ENCODE measurements around the gene TAB2. TPM values are rescaled to one million over a fixed set of nuclear protein-coding genes. Genes with fewer than 3 reads are reported as not detected.

Gene TAB2
- 32.6 and 83.4 TPM in 2 replicates for total RNA-seq (2011; cell fraction: chromatin; rRNA removed; ENCODE audit: low replicate concordance)
- 12.5 and 17.0 TPM in 2 replicates for total RNA-seq (2011; cell fraction: nucleolus; rRNA removed)
- total RNA-seq (2011; cell fraction: nucleoplasm; rRNA removed) = 22.4 and 28.9 TPM in 2 replicates
- total RNA-seq (2014; rRNA removed) (9.1 and 10.6 TPM in 2 replicates), total RNA-seq (2014; rRNA removed; fragmentation: Illumina TruSeq; extraction: Trizol) (17.4 and 19.9 TPM in 2 replicates), total RNA-seq (2015; rRNA removed; fragmentation: Illumina TruSeq; extraction: Trizol) (18.9 and 21.5 TPM in 2 replicates), total RNA-seq (2021) (19.3 and 23.2 TPM in 2 replicates), polyA plus RNA-seq (2011; rRNA removed) (36.3 and 38.3 TPM in 2 replicates), polyA plus RNA-seq (2014; fragmentation: Illumina TruSeq; extraction: Trizol) (29.8 and 32.9 TPM in 2 replicates), polyA plus RNA-seq (2014; fragmentation: Nextera tagmentation; extraction: Ambion mirVana) (1 to 10 TPM; 9.5 to 10.0 TPM), polyA plus RNA-seq (2014; rRNA removed) (16.9 and 18.6 TPM in 2 replicates), polyA minus RNA-seq (2011; rRNA and poly(A)+ RNA removed) (58.1 and 66.9 TPM in 2 replicates), Bru-seq, nascent RNA (percentile 87 among the genes with signal in this experiment), BruChase-seq, experiment 1, labeled RNA remaining after a 2-hour chase (percentile 89 among the genes with signal in this experiment), BruChase-seq, experiment 2, labeled RNA remaining after a 6-hour chase (percentile 86 among the genes with signal in this experiment)
- polyA plus RNA-seq (2011; cell fraction: cytosol; rRNA removed) = 14.7 and 22.5 TPM in 2 replicates
- polyA plus RNA-seq (2011; cell fraction: nucleus; rRNA removed) = 16.4 and 24.9 TPM in 2 replicates
- polyA plus RNA-seq (2012) = 19.1 and 25.4 TPM in 2 replicates
- 20.3 and 20.8 TPM in 2 replicates for polyA minus RNA-seq (2011; cell fraction: cytosol; rRNA and poly(A)+ RNA removed)
- polyA minus RNA-seq (2011; cell fraction: nucleus; rRNA and poly(A)+ RNA removed) = 16.2 and 25.0 TPM in 2 replicates
- long read RNA-seq, experiment 1, full-length matches to known transcripts = 1 of 18 reads
- long read RNA-seq, experiment 1, partial matches to known transcripts = 9 of 18 reads
- long read RNA-seq, experiment 1, other reads (novel, unspliced or antisense) = 8 of 18 reads
- long read RNA-seq, experiment 2, full-length matches to known transcripts = 2 of 15 reads
- long read RNA-seq, experiment 2, partial matches to known transcripts = 7 of 15 reads
- long read RNA-seq, experiment 2, other reads (novel, unspliced or antisense) = 6 of 15 reads
- long read RNA-seq, experiment 3, partial matches to known transcripts = 1 of 1 reads
- long read RNA-seq, experiment 3, other reads (novel, unspliced or antisense) = 0 of 1 reads

GRCh38 chr6:149317644-149318571 is at the start of gene TAB2:
TAB2 (plus strand) TSS chr6:149317712; CDS start chr6:149369998, 52,286 bp downstream.
- 3% methylated on average over 5 of the region's 92 CpGs for WGBS (ENCODE audit: insufficient coverage, low coverage, missing lambda C conversion rate)
- POLR2A ChIA-PET = interaction anchor here (0.6 to 1.6 kb wide), 7 partner anchors 16 to 279 kb away, joined by 3 to 5 read pairs (median 3); no protein-coding TSS in a partner anchor
- Histone ChIP-seq H4K20me1 (replicated peaks; ENCODE audit: control insufficient read depth, insufficient read depth, low read length) (peaks cover 10% of the 10 kb centered on the region), H3K9me3 (replicated peaks; ENCODE audit: control insufficient read depth, insufficient read depth, low read depth, low read length) (no peaks in the 10 kb centered on the region), H2AFZ (ENCODE audit: low read depth, low read length) (peak within 1 kb of the TSS; percentile 92), H3K4me1 (replicated peaks in 1 of 2; ENCODE audit: control insufficient read depth in 2 of 2, insufficient read depth in 2 of 2, low read length in 2 of 2) (peaks cover 9 to 12% of the 10 kb centered on the region in 2 experiments), H3K4me3 (peak within 1 kb of the TSS; percentile 89), H3K9ac (ENCODE audit: insufficient read depth in 1 of 2, low read depth in 2 of 2, low read length in 2 of 2) (peak within 1 kb of the TSS; percentile 84 to 96), H3K27ac (ENCODE audit: extremely low read depth, low read depth, low read length) (peak within 1 kb of the TSS; percentile 88), H3K36me3 (ENCODE audit: control insufficient read depth, insufficient read depth, low read length) (no peaks in the 10 kb centered on the region), H3K27me3 (ENCODE audit: control insufficient read depth in 2 of 2, insufficient read depth in 2 of 2, low read length in 2 of 2) (no peaks in the 10 kb centered on the region), H3K9me1 (ENCODE audit: control insufficient read depth, insufficient read depth, low read length) (no peaks in the 10 kb centered on the region), H3K4me2 (ENCODE audit: insufficient read depth, low read length) (peak within 1 kb of the TSS; percentile 88), H3K79me2 (ENCODE audit: control insufficient read depth, insufficient read depth, low read length) (peaks cover 58% of the 10 kb centered on the region)
- intact Hi-C loops (cut with micrococcal nuclease) = loop anchor here (5.0 kb wide), 3 partner anchors 89 to 176 kb away; no protein-coding TSS in a partner anchor
- in situ Hi-C loops (cut with MboI) = no loop called here
- ATAC-seq (peak; percentile 61), FAIRE-seq (no peak), DNase-seq (ENCODE audit: extremely low read depth in 1 of 4, low spot score in 3 of 4) (peak; percentile 69 to 81 (median 75))
- no TSS peak for BruUV-seq (replicated peaks)
- CTCF ChIA-PET (ENCODE audit: low intra/inter-chr PET ratio) = interaction anchor here (0.6 kb wide), 1 partner anchor 219 kb away, joined by 3 read pairs; no protein-coding TSS in a partner anchor
- TF ChIP-seq ZHX1 (conservative IDR thresholded peaks at IDR 0.05; ENCODE audit: low read length) (0 out of 2 replicates have a peak, but pooled peaks have one; percentile 11), PRPF4 (IDR thresholded peaks at IDR 0.05; ENCODE audit: insufficient read depth, low read depth, low read length, poor library complexity, severe bottlenecking) (peak; percentile 36), KLF6 (CRISPR knock-in tag; IDR thresholded peaks at IDR 0.05; ENCODE audit: borderline replicate concordance) (no peak), ARID4B (CRISPR knock-in tag; IDR thresholded peaks at IDR 0.05) (no peak; the same call in 1 of the 2 replicates), IFI16 (CRISPR knock-in tag; IDR thresholded peaks at IDR 0.05) (no peak)
